H9 (cell line): ENCODE measurements around the gene PRR23A. TPM values are rescaled to one million over a fixed set of nuclear protein-coding genes. Genes with fewer than 3 reads are reported as not detected.

Experiments
- DNase-seq: peaks from one replicate; pipeline ENCODE4 v3.0.0-alpha.2; 2017
- H2AFZ ChIP-seq: one replicate; pipeline ENCODE4 v1.6.1; 2013; ENCODE audit warnings: mild to moderate bottlenecking, low read length, control low read depth, moderate library complexity
- H2AK5ac ChIP-seq: 2 replicates; pipeline ENCODE4 v1.6.1; 2013; ENCODE audit warnings: low read length, control low read depth, mixed read lengths; ENCODE audit not compliant: insufficient read length
- H2BK120ac ChIP-seq: one replicate; pipeline ENCODE4 v1.6.1; 2013; ENCODE audit warnings: low read depth, mild to moderate bottlenecking, low read length, control low read depth, inconsistent platforms; ENCODE audit not compliant: poor library complexity, severe bottlenecking
- H2BK12ac ChIP-seq: 2 replicates; pipeline ENCODE4 v1.6.1; 2013; ENCODE audit warnings: low read length, control low read depth, mixed read lengths, low read depth; ENCODE audit not compliant: insufficient read length
- H2BK15ac ChIP-seq: 2 replicates; pipeline ENCODE4 v1.6.1; 2013; ENCODE audit warnings: low read depth, low read length, control low read depth
- H2BK20ac ChIP-seq: one replicate; pipeline ENCODE4 v1.6.1; 2013; ENCODE audit warnings: low read depth, mild to moderate bottlenecking, low read length, control low read depth, inconsistent platforms; ENCODE audit not compliant: poor library complexity, severe bottlenecking
- H2BK5ac ChIP-seq: 2 replicates; pipeline ENCODE4 v1.6.1; 2013; ENCODE audit warnings: low read length, control low read depth, mixed read lengths; ENCODE audit not compliant: insufficient read length
- H3K14ac ChIP-seq: 2 replicates; pipeline ENCODE4 v1.6.1; 2013; ENCODE audit warnings: low read length, control low read depth; ENCODE audit not compliant: insufficient read depth
- H3K18ac ChIP-seq: 2 replicates; pipeline ENCODE4 v1.6.1; 2013; ENCODE audit warnings: low read depth, mild to moderate bottlenecking, mixed read lengths, low read length, control low read depth; ENCODE audit not compliant: insufficient read length
- H3K23ac ChIP-seq: 2 replicates; pipeline ENCODE4 v1.6.1; 2013; ENCODE audit warnings: low read length, control low read depth, mixed read lengths, low read depth; ENCODE audit not compliant: insufficient read length
- H3K23me2 ChIP-seq: 2 replicates; pipeline ENCODE4 v1.6.1; 2013; ENCODE audit warnings: low read depth, mild to moderate bottlenecking, mixed read lengths, low read length, control low read depth; ENCODE audit not compliant: insufficient read length, poor library complexity, severe bottlenecking
- H3K27ac ChIP-seq: 2 replicates; pipeline ENCODE4 v1.5.1; 2013; ENCODE audit warnings: low read length, control low read depth, mixed read lengths, low read depth; ENCODE audit not compliant: insufficient read length
- H3K27me3 ChIP-seq: 2 replicates; pipeline ENCODE4 v1.6.1; 2013; ENCODE audit warnings: low read length, control low read depth, inconsistent platforms; ENCODE audit not compliant: insufficient read depth
- H3K4ac ChIP-seq: 2 replicates; pipeline ENCODE4 v1.6.1; 2013; ENCODE audit warnings: low read depth, mild to moderate bottlenecking, control low read depth, inconsistent platforms, low read length, moderate library complexity
- H3K4me1 ChIP-seq: 2 replicates; pipeline ENCODE4 v1.6.1; 2013; ENCODE audit warnings: low read length, control low read depth, inconsistent platforms; ENCODE audit not compliant: insufficient read depth
- H3K4me2 ChIP-seq: 2 replicates; pipeline ENCODE4 v1.6.1; 2013; ENCODE audit warnings: low read length, control low read depth, mixed read lengths; ENCODE audit not compliant: insufficient read length, insufficient read depth
- H3K56ac ChIP-seq: 2 replicates; pipeline ENCODE4 v1.6.1; 2013; ENCODE audit warnings: low read depth, mild to moderate bottlenecking, mixed read lengths, low read length, control low read depth; ENCODE audit not compliant: insufficient read length
- H3K79me1 ChIP-seq: 2 replicates; pipeline ENCODE4 v1.6.1; 2013; ENCODE audit warnings: low read depth, mild to moderate bottlenecking, moderate library complexity, low read length, control low read depth, inconsistent platforms; ENCODE audit not compliant: insufficient read depth, poor library complexity, severe bottlenecking
- H3K79me2 ChIP-seq: 2 replicates; pipeline ENCODE4 v1.6.1; 2013; ENCODE audit warnings: low read length, control low read depth, inconsistent platforms; ENCODE audit not compliant: insufficient read depth
- H3K9ac ChIP-seq: 2 replicates; pipeline ENCODE4 v1.6.1; 2013; ENCODE audit warnings: low read length, control low read depth, mixed read lengths; ENCODE audit not compliant: insufficient read length; ENCODE audit errors: extremely low read depth
- H3K9me3 ChIP-seq: one replicate; pipeline ENCODE4 v1.6.1; 2013; ENCODE audit warnings: low read depth, low read length, inconsistent platforms; ENCODE audit not compliant: control insufficient read depth
- H3T11ph ChIP-seq: one replicate; pipeline ENCODE4 v1.6.1; 2013; ENCODE audit warnings: mild to moderate bottlenecking, low read length, control low read depth, inconsistent platforms
- H4K20me1 ChIP-seq: one replicate; pipeline ENCODE4 v1.6.1; 2013; ENCODE audit not compliant: control insufficient read depth, insufficient read length, insufficient read depth
- H4K5ac ChIP-seq: 2 replicates; pipeline ENCODE4 v1.6.1; 2013; ENCODE audit warnings: low read depth, mild to moderate bottlenecking, mixed read lengths, low read length, control low read depth; ENCODE audit not compliant: insufficient read length
- H4K8ac ChIP-seq: replicated peaks from 2 replicates; pipeline ENCODE4 v1.6.1; 2013; ENCODE audit warnings: low read length, control low read depth, mixed read lengths, low read depth; ENCODE audit not compliant: insufficient read length
- H4K91ac ChIP-seq: 2 replicates; pipeline ENCODE4 v1.6.1; 2013; ENCODE audit warnings: low read depth, mild to moderate bottlenecking, moderate library complexity, mixed read lengths, low read length, control low read depth; ENCODE audit not compliant: insufficient read length
- H3K27ac Mint-ChIP-seq, 3 experiments: 2 replicates in 2 of 3; 3 replicates in 1 of 3; pipeline ENCODE4 v1.8.0; 2020 to 2021; ENCODE audit warnings: mixed read lengths in 3 of 3, mild to moderate bottlenecking in 1 of 3, moderate library complexity in 1 of 3
- H3K27me3 Mint-ChIP-seq: 2 replicates; pipeline ENCODE4 v1.8.0; 2021; ENCODE audit warnings: low read depth, mild to moderate bottlenecking, moderate library complexity, mixed read lengths
- H3K36me3 Mint-ChIP-seq, 3 experiments: 2 replicates in 2 of 3; 3 replicates in 1 of 3; pipeline ENCODE4 v1.8.0; 2020 to 2021; ENCODE audit warnings: low read depth in 3 of 3, mixed read lengths in 3 of 3; ENCODE audit not compliant: insufficient read depth in 1 of 3
- H3K4me1 Mint-ChIP-seq, 2 experiments: 2 replicates each; pipeline ENCODE4 v1.8.0; 2020; ENCODE audit warnings: mixed read lengths in 2 of 2
- H3K4me3 Mint-ChIP-seq, 2 experiments: 2 replicates in 1 of 2; 3 replicates in 1 of 2; pipeline ENCODE4 v1.8.0; 2020 to 2021; ENCODE audit warnings: mild to moderate bottlenecking in 2 of 2, mixed read lengths in 2 of 2, moderate library complexity in 1 of 2
- H3K9me3 Mint-ChIP-seq, 2 experiments: 2 replicates in 1 of 2; 3 replicates in 1 of 2; pipeline ENCODE4 v1.8.0; 2020; ENCODE audit warnings: mild to moderate bottlenecking in 2 of 2, mixed read lengths in 2 of 2, moderate library complexity in 1 of 2
- WGBS: extraction: QIAGEN DNeasy Blood & Tissue Kit; methylation state at CpG from one replicate; pipeline ENCODE4 v1.1.7; 2013; ENCODE audit warnings: missing lambda C conversion rate, low lambda C conversion rate, mixed read lengths; ENCODE audit not compliant: insufficient read length; ENCODE audit errors: extremely low coverage; 5-methylcytosine and 5-hydroxymethylcytosine counted together
- total RNA-seq: library from RNA; stranded (reverse); gene quantifications from 2 replicates; pipeline ENCODE4 v1.2.1, GENCODE V29; 2021
- TF ChIP-seq, protein P1 (sequence below): fragments of 200-600 bp; sonication (generic); conservative IDR thresholded peaks from 3 replicates; pipeline ENCODE4 v1.8.0; 2021; ENCODE audit warnings: antibody characterized with exemption, mild to moderate bottlenecking

Gene PRR23A
- total RNA-seq, 1 experiment from 2014 or later = not detected

- no peak overlapping the region for H2AFZ ChIP-seq
- no peak overlapping the region for H3K4me3 Mint-ChIP-seq
- TF ChIP-seq, protein P1, sequence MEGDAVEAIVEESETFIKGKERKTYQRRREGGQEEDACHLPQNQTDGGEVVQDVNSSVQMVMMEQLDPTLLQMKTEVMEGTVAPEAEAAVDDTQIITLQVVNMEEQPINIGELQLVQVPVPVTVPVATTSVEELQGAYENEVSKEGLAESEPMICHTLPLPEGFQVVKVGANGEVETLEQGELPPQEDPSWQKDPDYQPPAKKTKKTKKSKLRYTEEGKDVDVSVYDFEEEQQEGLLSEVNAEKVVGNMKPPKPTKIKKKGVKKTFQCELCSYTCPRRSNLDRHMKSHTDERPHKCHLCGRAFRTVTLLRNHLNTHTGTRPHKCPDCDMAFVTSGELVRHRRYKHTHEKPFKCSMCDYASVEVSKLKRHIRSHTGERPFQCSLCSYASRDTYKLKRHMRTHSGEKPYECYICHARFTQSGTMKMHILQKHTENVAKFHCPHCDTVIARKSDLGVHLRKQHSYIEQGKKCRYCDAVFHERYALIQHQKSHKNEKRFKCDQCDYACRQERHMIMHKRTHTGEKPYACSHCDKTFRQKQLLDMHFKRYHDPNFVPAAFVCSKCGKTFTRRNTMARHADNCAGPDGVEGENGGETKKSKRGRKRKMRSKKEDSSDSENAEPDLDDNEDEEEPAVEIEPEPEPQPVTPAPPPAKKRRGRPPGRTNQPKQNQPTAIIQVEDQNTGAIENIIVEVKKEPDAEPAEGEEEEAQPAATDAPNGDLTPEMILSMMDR = no peak
- H3K27ac Mint-ChIP-seq = no peak overlapping the region; a peak in 1 of 7 replicates
- H3K14ac ChIP-seq = no peak overlapping the region
- H3K4me1 Mint-ChIP-seq = no peaks in the 10 kb centered on the region
- H3K4ac ChIP-seq = no peak overlapping the region
- no peaks in the 10 kb centered on the region for H3K23me2 ChIP-seq
- H3T11ph ChIP-seq = no peak overlapping the region
- no peaks in the 10 kb centered on the region for H3K79me2 ChIP-seq
- no peak overlapping the region for H2BK120ac ChIP-seq
- H3K56ac ChIP-seq = no peak overlapping the region
- no peak overlapping the region for H3K23ac ChIP-seq
- no peaks in the 10 kb centered on the region for H4K20me1 ChIP-seq
- no peaks in the 10 kb centered on the region for H3K36me3 Mint-ChIP-seq
- no peak overlapping the region for H2BK12ac ChIP-seq
- no peak for DNase-seq
- H3K79me1 ChIP-seq = no peaks in the 10 kb centered on the region
- no CpG with 5 or more reads among the region's 6 CpGs for WGBS
- H2BK15ac ChIP-seq = no peak overlapping the region
- no peaks in the 10 kb centered on the region for H3K4me1 ChIP-seq
- no peak overlapping the region for H2BK5ac ChIP-seq
- no peak overlapping the region for H3K4me2 ChIP-seq
- H3K27me3 ChIP-seq = no peaks in the 10 kb centered on the region
- H3K9me3 ChIP-seq = no peaks in the 10 kb centered on the region
- no peak overlapping the region for H3K27ac ChIP-seq
- H3K9me3 Mint-ChIP-seq = 0 out of 5 replicates have a peak, but pooled peaks cover 0 to 2% of the 10 kb centered on the region in 2 experiments
- H3K18ac ChIP-seq = no peak overlapping the region
- H4K91ac ChIP-seq = no peak overlapping the region
- no peak overlapping the region for H4K8ac ChIP-seq
- no peak overlapping the region for H3K9ac ChIP-seq
- no peak overlapping the region for H2BK20ac ChIP-seq
- H2AK5ac ChIP-seq = no peak overlapping the region
- H4K5ac ChIP-seq = no peak overlapping the region
- H3K27me3 Mint-ChIP-seq = peaks cover 14% of the 10 kb centered on the region
Measured at GRCh38 chr3:138971766-138972320, 34.2 kb downstream of the PRR23A start.
